ENCODE data around the gene NKIRAS1.

NKIRAS1 gene

GRCh38 chr3:23904545-23904944 is 12.2 kb downstream of the NKIRAS1 start:
- DNase-seq (ENCODE audit: low read depth) = no peak
- H3K4me3 ChIP-seq (ENCODE audit: low read depth, low read length) = no peak overlapping the region
- TF ChIP-seq CTCF (IDR thresholded peaks at IDR 0.05; ENCODE audit: low read depth, low read length, missing control alignments) = no peak

GRCh38 chr3:23900744-23901143 is 16.0 kb downstream of the NKIRAS1 start:
- H3K4me3 ChIP-seq (ENCODE audit: low read depth, low read length) = no peak overlapping the region
- DNase-seq (ENCODE audit: low read depth) = no peak
- no peak for TF ChIP-seq CTCF (IDR thresholded peaks at IDR 0.05; ENCODE audit: low read depth, low read length, missing control alignments)

- H3K4me3 ChIP-seq (ENCODE audit: low read depth, low read length) = no peak overlapping the region
- DNase-seq (ENCODE audit: low read depth) = no peak
- no peak for TF ChIP-seq CTCF (IDR thresholded peaks at IDR 0.05; ENCODE audit: low read depth, low read length, missing control alignments)
These were observed 21.6 kb downstream of the NKIRAS1 start for GRCh38 chr3:23895181-23895580.

GRCh38 chr3:23894254-23895061 is 22.3 kb downstream of the NKIRAS1 start:
- DNase-seq (ENCODE audit: low read depth) = no peak
- no peak for TF ChIP-seq CTCF (IDR thresholded peaks at IDR 0.05; ENCODE audit: low read depth, low read length, missing control alignments)
- H3K4me3 ChIP-seq (ENCODE audit: low read depth, low read length) = no peak overlapping the region

GRCh38 chr3:23889950-23890349 is 26.8 kb downstream of the NKIRAS1 start:
- no peak for DNase-seq (ENCODE audit: low read depth)
- H3K4me3 ChIP-seq (ENCODE audit: low read depth, low read length) = no peak overlapping the region
- TF ChIP-seq CTCF (IDR thresholded peaks at IDR 0.05; ENCODE audit: low read depth, low read length, missing control alignments) = no peak

GRCh38 chr3:23889386-23889785 is 27.4 kb downstream of the NKIRAS1 start:
- no peak overlapping the region for H3K4me3 ChIP-seq (ENCODE audit: low read depth, low read length)
- no peak for DNase-seq (ENCODE audit: low read depth)
- no peak for TF ChIP-seq CTCF (IDR thresholded peaks at IDR 0.05; ENCODE audit: low read depth, low read length, missing control alignments)

All from GM12864 (cell line).